Measurements from ENCODE around the gene TGFB2. TPM values are rescaled to one million over a fixed set of nuclear protein-coding genes. Genes with fewer than 3 reads are reported as not detected.

TGFB2 gene
- total and polyA plus RNA-seq, 2 donors (not counting 1 experiment from before 2014, with no cell fraction given) = 0.55 to 0.76 TPM

- Histone ChIP-seq H2AFZ (ENCODE audit: insufficient read depth, low read depth, low read length, poor library complexity, severe bottlenecking) (no peak overlapping the region), H3K9ac (ENCODE audit: low read length) (no peak overlapping the region), H3K4me3 (ENCODE audit: control extremely low read depth in 1 of 5, extremely low read depth in 1 of 5, insufficient read depth in 1 of 5, low read depth in 2 of 5, low read length in 4 of 5) (no peak overlapping the region), H3K36me3 (replicated peaks in 1 of 2; ENCODE audit: control extremely low read depth in 1 of 2, control insufficient read depth in 1 of 2, extremely low read depth in 1 of 2, insufficient read depth in 2 of 2, low read length in 1 of 2) (no peaks in the 10 kb centered on the region), H3K79me2 (ENCODE audit: control insufficient read depth, insufficient read depth, low read length) (no peaks in the 10 kb centered on the region), H3K27me3 (replicated peaks in 1 of 4; ENCODE audit: control extremely low read depth in 1 of 4, control insufficient read depth in 3 of 4, insufficient read depth in 4 of 4, low read length in 3 of 4) (no peaks in the 10 kb centered on the region), H3K27ac (ENCODE audit: low read length in 2 of 2) (no peak overlapping the region), H4K20me1 (ENCODE audit: control insufficient read depth, insufficient read depth, low read length, poor library complexity, severe bottlenecking) (no peaks in the 10 kb centered on the region), H3K4me1 (ENCODE audit: control insufficient read depth in 2 of 2, insufficient read depth in 2 of 2, low read length in 2 of 2) (peaks cover 5 to 7% of the 10 kb centered on the region in 2 donors), H3K4me2 (replicated peaks; ENCODE audit: low read depth, low read length, poor library complexity, severe bottlenecking) (no peak overlapping the region), H3K9me3 (ENCODE audit: control extremely low read depth in 1 of 3, control insufficient read depth in 2 of 3, insufficient read depth in 1 of 3, low read length in 2 of 3) (no peaks in the 10 kb centered on the region)
- H3K9me3 Mint-ChIP-seq (ENCODE audit: insufficient read depth) = no peaks in the 10 kb centered on the region
- TF ChIP-seq CTCF (IDR thresholded peaks at IDR 0.05) (no peak), EZH2 (IDR thresholded peaks at IDR 0.05; ENCODE audit: borderline replicate concordance, insufficient read depth, low read depth, low read length, poor library complexity, severe bottlenecking) (no peak)
- H3K27me3 Mint-ChIP-seq = no peaks in the 10 kb centered on the region
- no peak overlapping the region for H3K4me3 Mint-ChIP-seq
- CTCF ChIA-PET = no interaction called here
- ATAC-seq (ENCODE audit: low read depth) (no peak), DNase-seq (no peak)
- intact Hi-C loops (cut with micrococcal nuclease) = no loop called here
- peaks cover 11% of the 10 kb centered on the region for H3K4me1 Mint-ChIP-seq
- POLR2A ChIA-PET = no interaction called here
- H3K27ac Mint-ChIP-seq = no peak overlapping the region
- 81% methylated on average over 2 of the region's 7 CpGs for WGBS (ENCODE audit: insufficient coverage)
Observed at GRCh38 chr1:218374401-218375353, 29.5 kb downstream of the TGFB2 start.

- H3K4me1 ChIP-seq (ENCODE audit: control insufficient read depth in 2 of 2, insufficient read depth in 2 of 2, low read length in 2 of 2) = peaks cover 5 to 7% of the 10 kb centered on the region in 2 donors
- WGBS (ENCODE audit: insufficient coverage) = 67% methylated on average over 1 of the region's 2 CpGs
- ChIA-PET POLR2A (interaction anchor here (0.5 kb wide), 1 partner anchor 1567 kb away, joined by 3 read pairs; no protein-coding TSS in a partner anchor), CTCF (interaction anchor here (0.7 kb wide), 1 partner anchor 30 kb away, joined by 3 read pairs; no protein-coding TSS in a partner anchor)
- H3K27ac ChIP-seq (ENCODE audit: low read length in 2 of 2) = no peak overlapping the region
- no peaks in the 10 kb centered on the region for H3K79me2 ChIP-seq (ENCODE audit: control insufficient read depth, insufficient read depth, low read length)
- H3K4me3 ChIP-seq (ENCODE audit: control extremely low read depth in 1 of 5, extremely low read depth in 1 of 5, insufficient read depth in 1 of 5, low read depth in 2 of 5, low read length in 4 of 5) = no peak overlapping the region
- H3K9ac ChIP-seq (ENCODE audit: low read length) = no peak overlapping the region
- Mint-ChIP-seq H3K4me1 (peaks cover 11% of the 10 kb centered on the region), H3K27ac (no peak overlapping the region), H3K4me3 (no peak overlapping the region), H3K27me3 (peaks cover 4% of the 10 kb centered on the region), H3K9me3 (ENCODE audit: insufficient read depth) (no peaks in the 10 kb centered on the region)
- intact Hi-C loops (cut with micrococcal nuclease) = no loop called here
- ATAC-seq (ENCODE audit: low read depth) (no peak), DNase-seq (no peak)
- no peaks in the 10 kb centered on the region for H4K20me1 ChIP-seq (ENCODE audit: control insufficient read depth, insufficient read depth, low read length, poor library complexity, severe bottlenecking)
- H3K9me3 ChIP-seq (ENCODE audit: control extremely low read depth in 1 of 3, control insufficient read depth in 2 of 3, insufficient read depth in 1 of 3, low read length in 2 of 3) = no peaks in the 10 kb centered on the region
- H3K36me3 ChIP-seq (replicated peaks in 1 of 2; ENCODE audit: control extremely low read depth in 1 of 2, control insufficient read depth in 1 of 2, extremely low read depth in 1 of 2, insufficient read depth in 2 of 2, low read length in 1 of 2) = no peaks in the 10 kb centered on the region
- no peaks in the 10 kb centered on the region for H3K27me3 ChIP-seq (replicated peaks in 1 of 4; ENCODE audit: control extremely low read depth in 1 of 4, control insufficient read depth in 3 of 4, insufficient read depth in 4 of 4, low read length in 3 of 4)
- H3K4me2 ChIP-seq (replicated peaks; ENCODE audit: low read depth, low read length, poor library complexity, severe bottlenecking) = no peak overlapping the region
- H2AFZ ChIP-seq (ENCODE audit: insufficient read depth, low read depth, low read length, poor library complexity, severe bottlenecking) = no peak overlapping the region
- TF ChIP-seq CTCF (IDR thresholded peaks at IDR 0.05) (no peak), EZH2 (IDR thresholded peaks at IDR 0.05; ENCODE audit: borderline replicate concordance, insufficient read depth, low read depth, low read length, poor library complexity, severe bottlenecking) (no peak)
Observed at GRCh38 chr1:218376722-218377121, 31.6 kb downstream of the TGFB2 start.
